Left renal pelvis (tissue), 4 donors: ENCODE results near the gene PPIG. TPM values are rescaled to one million over a fixed set of nuclear protein-coding genes. Genes with fewer than 3 reads are reported as not detected.
"Not testable (repeated sequence)": the region's sequence is repeated elsewhere in the genome, so short reads cannot be mapped to it uniquely, and the experiment has no call there.

Source experiments
- DNase-seq, 4 donors: peaks; one replicate each; pipeline ENCODE4 v3.0.0-alpha.2; 2013; ENCODE audit warnings: low read depth in 4 of 4, low spot score in 3 of 4
- polyA plus RNA-seq, 4 donors: library from polyadenylated mRNA; unstranded; fragments of 120-200 nt; gene quantifications; one replicate each; pipeline ENCODE4 v1.2.1, GENCODE V29; 2013; ENCODE audit not compliant: insufficient read length in 4 of 4

Gene PPIG
- polyA plus RNA-seq, 4 donors, result 71.3 to 108 (median 92.1) TPM

- DNase-seq, result no peak
These were observed 77.1 kb downstream of the PPIG start for GRCh38 chr2:169661265-169661664.

- DNase-seq, result no peak
These were observed 78.6 kb downstream of the PPIG start for GRCh38 chr2:169662744-169663143.

GRCh38 chr2:169663247-169663646, 79.1 kb downstream of the PPIG start:
- no peak for DNase-seq

GRCh38 chr2:169664600-169664977, 80.4 kb downstream of the PPIG start:
- DNase-seq, result no peak

GRCh38 chr2:169664978-169665930, 81.1 kb downstream of the PPIG start:
- DNase-seq, result no peak

GRCh38 chr2:169667583-169667982, 83.4 kb downstream of the PPIG start:
- no peak for DNase-seq

- DNase-seq, result no peak
These were observed 86.1 kb downstream of the PPIG start for GRCh38 chr2:169670215-169670651.

GRCh38 chr2:169670937-169671336, 86.8 kb downstream of the PPIG start:
- DNase-seq, result no peak

GRCh38 chr2:169672406-169672805, 88.3 kb downstream of the PPIG start:
- no peak for DNase-seq

- no peak for DNase-seq
These were observed 89.0 kb downstream of the PPIG start for GRCh38 chr2:169673106-169673505.

- DNase-seq, result no peak
These were observed 89.8 kb downstream of the PPIG start for GRCh38 chr2:169673921-169674320.

GRCh38 chr2:169676357-169676756, 92.2 kb downstream of the PPIG start:
- no peak for DNase-seq

- DNase-seq, result no peak
These were observed 92.7 kb downstream of the PPIG start for GRCh38 chr2:169676850-169677249.

- DNase-seq, result no peak
These were observed 98.9 kb downstream of the PPIG start for GRCh38 chr2:169683054-169683424.

- DNase-seq, result no peak
These were observed 99.4 kb downstream of the PPIG start for GRCh38 chr2:169683425-169684134.

GRCh38 chr2:169684135-169684565, 100.0 kb downstream of the PPIG start:
- DNase-seq, result no peak

- DNase-seq, result not testable (repeated sequence)
These were observed 100.6 kb downstream of the PPIG start for GRCh38 chr2:169684712-169685111.

- DNase-seq, result not testable (repeated sequence)
These were observed 102.7 kb downstream of the PPIG start for GRCh38 chr2:169686825-169687224.

GRCh38 chr2:169687943-169688342, 103.8 kb downstream of the PPIG start:
- not testable (repeated sequence) for DNase-seq

GRCh38 chr2:169690958-169691357, 106.8 kb downstream of the PPIG start:
- no peak for DNase-seq
